Measurements from ENCODE around the gene SLC39A13.

SLC39A13 gene

DNA sequence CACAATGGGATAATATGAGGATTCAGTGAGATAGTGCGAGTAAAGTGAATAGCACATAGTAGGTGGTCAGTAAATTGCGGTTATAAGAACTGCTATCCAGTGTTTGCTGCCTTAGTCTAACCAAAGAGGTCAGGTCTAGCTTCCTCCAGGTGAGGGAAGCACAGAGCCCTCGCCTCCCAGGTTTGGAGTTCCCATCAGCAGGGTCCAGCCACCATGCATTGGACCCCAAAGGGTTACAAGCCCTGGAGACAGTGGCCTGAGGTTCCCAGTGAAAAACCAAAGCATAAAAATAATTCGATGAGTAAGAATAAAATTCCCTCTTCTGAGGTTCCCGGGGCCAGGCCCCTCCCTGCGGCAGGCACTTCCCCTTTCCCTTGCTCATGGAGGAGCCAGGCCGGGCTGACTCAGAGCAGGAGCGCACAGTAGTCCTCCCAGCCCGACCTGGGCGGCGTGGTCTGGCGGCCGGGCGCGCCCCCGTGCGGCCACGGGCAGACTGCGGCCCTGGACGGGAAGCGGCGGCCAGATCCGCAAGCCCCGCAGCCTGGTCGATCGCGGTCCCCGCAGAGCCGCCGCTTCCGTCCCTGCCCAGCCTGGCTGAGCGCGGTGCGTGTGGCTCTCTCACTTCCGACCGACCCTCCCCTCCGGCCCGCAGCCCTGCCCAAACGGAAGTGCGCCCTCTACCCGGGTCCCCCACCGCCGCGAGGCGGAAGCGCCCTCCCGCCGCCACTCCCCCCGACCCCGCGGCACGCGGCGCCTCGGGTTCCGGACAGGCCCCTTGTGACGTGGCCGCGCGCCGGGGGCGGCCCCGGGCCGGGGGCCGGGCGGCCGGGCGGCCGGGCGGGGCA is at the start of gene SLC39A13:
Gene SLC39A13, plus strand, starts transcription at position 845 of the 845 bp plus-strand sequence. CDS start 1,505 bp downstream, outside the sequence.
- DNase-seq (ENCODE audit: low read depth, low spot score), result peak; percentile 90

DNA sequence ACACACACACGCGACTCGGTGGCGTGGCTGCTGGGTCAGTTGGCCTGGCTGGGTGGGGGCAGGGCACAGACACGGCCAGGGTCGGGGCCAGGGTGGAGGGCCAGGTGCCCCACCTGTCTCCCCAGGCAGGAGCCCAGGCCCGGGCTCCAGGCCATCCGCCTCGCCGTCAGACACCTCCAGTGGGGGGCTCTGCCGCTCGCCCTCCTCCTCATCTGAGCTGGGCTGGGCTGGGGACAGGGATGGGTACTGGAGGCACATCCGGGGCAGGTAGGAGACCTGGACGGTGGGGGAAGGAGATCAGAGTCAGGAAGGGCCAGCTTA is 49.7 kb upstream of the SLC39A13 start:
- DNase-seq (ENCODE audit: low read depth, low spot score), result no peak

DNA sequence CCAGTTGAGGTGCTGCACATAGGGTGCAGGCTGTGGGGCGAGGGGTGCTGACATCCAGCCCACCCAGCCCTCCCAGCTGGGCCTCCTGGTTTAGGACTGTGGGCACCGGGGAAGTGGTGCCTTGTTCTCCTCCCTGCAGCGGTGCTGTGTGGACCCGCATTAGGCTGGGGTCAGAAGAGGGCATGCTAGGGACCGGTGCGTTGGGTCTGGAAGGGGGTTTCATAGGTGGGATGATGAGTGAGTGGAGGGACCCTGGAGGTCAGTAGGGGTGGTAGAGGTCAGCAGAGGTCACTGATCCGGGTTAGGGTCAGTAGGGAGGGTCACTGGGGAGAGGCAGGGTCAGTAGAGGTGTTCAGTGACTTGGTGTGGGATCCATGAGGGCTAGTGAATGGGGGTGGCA is 49.2 kb upstream of the SLC39A13 start:
- DNase-seq (ENCODE audit: low read depth, low spot score), result no peak

DNA sequence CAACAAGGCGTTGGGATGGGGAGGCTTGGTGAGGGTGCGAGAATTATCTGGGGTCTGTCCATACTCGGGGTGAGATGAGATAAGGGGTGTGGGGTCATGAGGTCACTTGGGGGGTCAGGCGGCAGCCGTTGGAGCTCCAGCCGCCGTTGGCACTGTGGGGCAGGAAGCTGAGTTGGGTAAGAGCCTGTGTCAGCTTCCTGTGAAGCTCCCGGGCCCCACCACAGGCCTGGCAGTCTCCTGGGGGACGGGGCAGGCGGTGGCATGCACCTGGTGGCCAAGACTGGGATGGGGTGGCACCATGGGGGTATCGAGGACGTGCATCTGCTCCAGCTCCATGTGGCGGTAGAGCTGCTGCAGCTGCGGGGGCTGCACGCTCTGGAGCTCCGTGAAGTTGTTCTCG is 48.8 kb upstream of the SLC39A13 start:
- DNase-seq (ENCODE audit: low read depth, low spot score), result no peak

DNA sequence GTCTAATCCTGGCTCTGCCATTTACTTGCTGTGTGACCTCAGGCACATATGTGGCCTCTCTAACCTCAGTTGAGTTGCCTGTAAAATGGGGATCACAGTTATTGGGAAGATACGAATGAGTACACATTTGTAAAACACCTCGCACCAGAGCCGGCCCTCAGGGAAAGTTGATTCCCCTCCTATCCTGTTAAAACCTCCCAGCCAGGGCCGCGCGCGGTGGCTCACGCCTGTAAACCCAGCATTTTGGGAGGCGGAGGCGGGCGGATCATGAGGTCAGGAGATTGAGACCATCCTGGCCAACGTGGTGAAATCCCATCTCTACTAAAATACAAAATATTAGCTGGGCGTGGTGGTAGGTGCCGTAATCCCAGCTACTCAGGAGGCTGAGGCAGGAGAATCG is 48.0 kb upstream of the SLC39A13 start:
- no peak for DNase-seq (ENCODE audit: low read depth, low spot score)

DNA sequence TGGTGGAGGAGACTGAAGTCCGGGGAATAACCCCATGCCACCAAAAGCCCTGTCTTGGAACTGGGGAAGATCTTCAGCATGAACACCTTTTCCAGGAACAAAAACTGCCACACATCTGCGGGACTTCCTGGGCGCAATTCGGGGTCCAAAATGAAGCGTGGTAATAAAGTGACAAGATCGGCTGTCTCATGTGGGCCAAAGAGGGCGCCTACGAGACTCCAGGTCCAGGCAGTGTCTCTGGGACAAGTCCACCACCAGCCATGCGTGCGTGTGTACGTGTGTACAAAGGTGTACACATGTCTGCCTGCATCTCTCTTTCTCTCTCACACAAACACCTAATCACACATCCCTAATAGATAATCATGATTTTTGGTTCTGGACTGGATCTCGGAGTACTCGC is 47.0 kb upstream of the SLC39A13 start:
- no peak for DNase-seq (ENCODE audit: low read depth, low spot score)

DNA sequence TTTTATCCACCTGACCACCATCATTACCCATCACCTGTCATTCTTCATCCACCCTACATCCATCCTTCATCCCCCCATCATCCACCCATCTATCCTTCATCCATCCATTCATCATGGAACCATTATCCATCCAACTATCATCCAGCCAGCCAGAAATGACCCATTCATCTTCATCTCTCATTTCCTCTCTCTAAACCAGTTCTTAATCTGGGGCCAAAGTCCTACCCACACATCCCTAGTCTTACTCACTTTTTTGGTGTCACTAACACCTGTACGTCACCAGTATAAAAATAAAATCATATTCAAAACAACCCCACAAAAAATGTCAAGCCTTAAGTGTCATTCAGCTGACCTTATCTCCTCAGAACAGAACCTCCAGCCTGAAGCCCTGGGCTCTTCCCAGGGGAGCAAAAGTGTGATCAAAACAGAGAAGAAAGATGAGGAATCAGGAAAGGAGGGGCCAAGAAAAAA is 42.3 kb upstream of the SLC39A13 start:
- no peak for DNase-seq (ENCODE audit: low read depth, low spot score)

DNA sequence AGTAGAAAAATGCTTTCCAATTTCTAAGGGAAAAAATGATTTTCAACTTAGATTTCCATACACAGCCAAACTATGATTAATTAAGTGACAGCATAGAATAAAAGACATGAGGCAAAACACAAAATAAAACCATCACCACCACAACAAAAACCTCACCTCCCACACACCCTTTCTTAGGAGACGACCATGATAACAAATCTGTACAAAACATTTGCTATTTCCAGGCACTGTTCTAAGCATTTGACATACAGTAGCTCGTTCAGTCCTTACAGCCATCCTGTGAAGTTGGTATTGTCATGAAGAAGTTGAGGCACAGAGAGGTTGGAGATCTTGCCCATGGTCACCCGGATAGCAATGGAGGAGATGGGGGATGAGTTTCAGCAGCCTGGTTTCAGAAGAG is 38.7 kb upstream of the SLC39A13 start:
- no peak for DNase-seq (ENCODE audit: low read depth, low spot score)

DNA sequence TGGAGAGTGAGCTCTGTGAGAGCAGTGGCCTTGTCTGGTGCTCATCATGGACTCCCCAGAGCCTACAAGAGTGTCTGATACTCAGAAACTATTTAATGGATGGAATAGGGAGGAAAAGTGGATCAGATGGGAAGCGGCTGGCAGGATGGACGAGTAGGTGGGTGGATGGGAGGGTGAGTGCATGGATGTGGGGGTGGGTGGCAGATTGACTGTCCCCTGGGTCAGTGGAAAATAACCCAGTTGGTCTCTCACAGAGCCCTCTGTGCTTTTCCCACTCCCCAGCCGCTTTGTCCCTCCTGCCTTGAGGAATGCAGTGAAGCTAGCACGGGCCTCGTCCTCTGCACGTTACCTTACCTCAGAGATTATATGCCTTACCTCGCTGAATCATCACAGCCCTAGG is 36.0 kb upstream of the SLC39A13 start:
- DNase-seq (ENCODE audit: low read depth, low spot score), result no peak

DNA sequence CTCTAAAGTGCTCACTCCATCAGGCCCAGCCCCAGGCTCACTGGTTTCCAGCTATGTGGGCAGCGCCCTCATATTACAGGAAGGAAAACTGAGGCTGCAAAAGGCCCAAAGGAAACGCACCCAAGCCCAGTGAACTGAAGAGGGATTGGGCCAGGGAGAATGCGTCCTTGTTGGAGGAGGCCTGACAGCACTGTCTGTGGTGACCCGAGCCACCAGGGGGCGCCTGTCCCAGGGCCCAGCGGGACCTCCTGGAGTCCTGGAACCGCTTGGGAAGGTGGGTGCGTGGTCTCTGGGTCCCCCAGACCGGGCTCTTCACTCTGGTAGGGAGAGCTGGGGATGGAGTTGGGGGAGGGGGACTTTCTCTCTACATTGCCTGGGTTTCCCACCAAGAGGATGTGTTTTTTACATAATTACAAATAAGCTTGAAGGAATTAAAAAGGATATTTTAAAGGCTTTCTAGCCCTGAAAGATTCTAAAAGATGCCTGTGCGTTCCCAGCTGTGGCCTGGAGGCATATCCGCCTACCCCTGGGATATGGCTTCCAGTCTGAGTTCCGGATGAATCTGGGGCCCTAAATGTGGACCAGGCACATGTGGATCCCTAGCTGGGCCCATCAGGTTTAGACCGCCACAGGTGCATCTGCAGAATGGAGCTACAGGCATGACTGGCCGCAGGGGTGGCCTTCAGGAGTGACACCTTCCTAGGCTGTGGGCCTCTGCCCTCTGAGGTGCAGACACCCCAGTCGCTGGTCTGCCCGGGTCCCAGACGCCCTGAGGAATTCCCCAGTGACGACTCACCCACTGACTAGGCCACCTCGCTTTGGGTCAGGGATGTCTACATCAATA is 34.3 kb upstream of the SLC39A13 start:
- DNase-seq (ENCODE audit: low read depth, low spot score), result no peak

DNA sequence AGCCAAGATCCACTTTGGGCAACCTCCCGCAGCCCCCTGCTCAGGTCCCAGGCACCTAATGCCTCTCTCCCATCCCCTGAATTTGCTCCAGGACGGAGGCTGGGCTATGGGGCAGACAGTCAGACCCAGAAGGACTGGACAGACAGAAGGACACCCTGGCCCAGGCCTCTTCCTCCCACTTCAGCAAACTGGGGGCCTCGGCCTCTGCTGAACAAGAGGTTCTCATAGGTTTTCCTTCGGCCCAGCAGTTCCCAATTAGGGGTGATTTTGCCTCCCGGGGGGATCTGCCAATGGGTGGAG is 33.7 kb upstream of the SLC39A13 start:
- no peak for DNase-seq (ENCODE audit: low read depth, low spot score)

DNA sequence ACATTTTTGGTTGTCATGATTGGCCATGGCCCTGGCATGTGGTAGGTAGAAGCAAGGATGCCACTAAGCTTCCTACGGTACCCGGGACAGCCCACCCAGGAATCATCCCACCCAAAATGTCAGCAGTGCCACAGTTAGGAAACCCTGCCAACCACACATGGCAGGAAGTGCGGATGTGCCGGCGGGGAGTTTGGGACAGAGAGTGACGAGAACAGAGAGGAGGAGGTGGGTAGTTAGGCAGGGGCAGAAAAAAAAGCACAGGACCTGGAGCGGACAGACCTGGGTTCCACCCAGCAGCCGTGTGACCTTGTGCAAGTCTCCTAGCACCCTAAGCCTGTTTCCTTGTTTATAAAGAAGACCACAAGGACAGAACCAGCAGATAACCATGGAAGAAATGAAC is 33.4 kb upstream of the SLC39A13 start:
- DNase-seq (ENCODE audit: low read depth, low spot score), result no peak

DNA sequence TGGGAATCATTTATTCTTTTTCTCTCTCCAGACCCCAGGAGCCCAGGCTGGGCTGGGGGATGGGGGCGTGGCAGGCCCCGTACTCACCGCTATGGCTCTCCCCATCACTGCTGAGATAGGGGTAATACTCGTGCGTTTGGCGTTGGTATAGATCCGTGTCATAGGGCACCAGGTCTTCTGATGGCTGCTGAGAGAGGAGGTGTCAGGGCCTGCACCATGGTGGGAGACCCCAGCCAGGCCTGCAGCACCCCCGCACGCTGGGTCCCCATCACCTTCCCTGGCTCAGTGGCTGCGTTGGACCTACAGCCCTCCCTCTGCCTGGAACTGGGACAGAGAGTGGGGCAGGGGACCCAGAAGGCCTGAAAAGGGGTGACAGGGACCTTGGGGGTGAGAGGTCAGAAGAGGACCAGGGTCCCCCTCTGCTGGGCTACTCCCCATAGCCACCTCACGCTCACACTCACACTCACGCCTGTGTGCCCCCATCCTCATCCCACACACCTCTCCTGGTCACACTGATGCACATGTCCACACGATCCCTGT is 32.8 kb upstream of the SLC39A13 start:
- DNase-seq (ENCODE audit: low read depth, low spot score), result no peak

DNA sequence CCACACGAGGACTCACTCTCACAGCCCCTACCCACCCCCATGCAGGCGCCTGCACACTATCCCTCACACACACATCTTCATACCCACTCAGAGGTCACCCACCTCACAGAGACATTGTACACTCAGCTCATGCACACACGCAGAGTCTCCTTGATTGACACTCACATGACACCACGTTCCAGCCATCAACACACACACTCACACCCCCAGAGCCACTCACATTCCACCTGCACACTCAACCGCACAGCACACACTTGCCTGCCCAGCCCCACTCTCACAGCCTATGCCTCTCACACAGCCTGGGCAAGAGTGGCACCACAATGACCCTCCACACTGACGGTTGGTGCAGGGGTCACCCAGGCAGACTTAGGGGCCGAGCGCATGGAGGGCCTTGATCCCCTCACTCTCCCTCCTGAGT is 32.3 kb upstream of the SLC39A13 start:
- no peak for DNase-seq (ENCODE audit: low read depth, low spot score)

DNA sequence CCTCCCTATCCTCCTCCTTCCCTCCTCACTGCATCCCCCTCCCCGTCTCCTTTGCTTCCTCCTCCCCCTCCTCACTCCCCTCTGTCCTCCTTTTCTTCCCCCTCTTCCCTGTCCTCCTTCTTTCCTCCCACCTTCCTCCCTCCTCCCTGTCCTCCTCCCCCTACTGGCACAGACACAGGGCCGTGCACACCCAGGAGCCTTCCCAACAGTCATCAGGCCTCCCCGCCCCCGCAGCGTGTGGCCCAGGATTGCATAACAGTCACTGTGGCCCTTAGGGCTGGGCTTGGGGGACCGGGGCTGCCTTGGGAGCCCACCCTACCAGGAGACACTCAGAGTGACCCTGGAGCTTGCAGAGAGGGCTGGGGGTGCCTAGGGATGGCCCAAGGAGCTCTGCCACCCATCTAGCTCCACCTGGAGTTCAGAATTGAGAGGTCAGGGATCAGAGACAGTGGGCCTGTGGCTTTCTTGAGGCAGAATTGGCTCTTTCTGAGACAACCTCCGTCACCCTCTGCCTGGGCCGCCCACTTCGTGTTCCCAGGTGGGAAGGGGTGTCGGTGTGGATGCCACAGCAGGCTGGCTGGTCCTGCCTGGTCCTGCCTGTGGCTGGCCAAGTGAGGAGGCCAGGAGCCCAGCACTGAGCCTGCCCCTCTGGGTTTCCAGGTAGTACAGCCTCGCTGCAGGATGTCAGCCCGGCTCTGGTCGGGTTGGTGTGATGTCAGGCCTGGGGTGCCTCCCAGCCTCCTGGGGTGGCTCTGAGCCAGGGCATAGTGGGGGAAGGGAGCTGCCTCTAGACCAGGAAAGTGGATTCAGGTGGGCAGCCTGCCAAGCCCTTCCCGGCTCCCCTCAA is 31.6 kb upstream of the SLC39A13 start:
- no peak for DNase-seq (ENCODE audit: low read depth, low spot score)

DNA sequence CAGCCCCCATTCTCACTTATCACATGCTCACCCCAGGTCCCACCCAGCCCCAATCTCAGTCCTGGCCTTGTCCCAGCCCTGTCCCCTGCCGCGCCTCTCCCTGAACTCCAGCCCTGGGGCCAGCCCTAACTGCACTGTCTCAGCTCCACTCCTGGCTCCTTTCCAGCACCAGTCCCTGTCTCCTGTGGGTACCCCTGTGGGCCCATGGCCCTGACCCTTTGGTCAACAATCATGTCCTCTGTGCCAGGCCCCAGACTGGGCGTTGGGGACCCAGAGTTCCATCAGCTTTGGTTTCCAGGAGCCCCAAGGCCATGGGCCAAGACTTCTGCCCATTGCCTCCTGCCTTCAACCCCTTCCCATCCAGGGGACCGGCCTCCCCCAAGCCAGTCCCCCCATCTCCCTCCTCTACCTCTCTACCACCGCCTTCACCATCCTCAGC is 30.8 kb upstream of the SLC39A13 start:
- no peak for DNase-seq (ENCODE audit: low read depth, low spot score)

DNA sequence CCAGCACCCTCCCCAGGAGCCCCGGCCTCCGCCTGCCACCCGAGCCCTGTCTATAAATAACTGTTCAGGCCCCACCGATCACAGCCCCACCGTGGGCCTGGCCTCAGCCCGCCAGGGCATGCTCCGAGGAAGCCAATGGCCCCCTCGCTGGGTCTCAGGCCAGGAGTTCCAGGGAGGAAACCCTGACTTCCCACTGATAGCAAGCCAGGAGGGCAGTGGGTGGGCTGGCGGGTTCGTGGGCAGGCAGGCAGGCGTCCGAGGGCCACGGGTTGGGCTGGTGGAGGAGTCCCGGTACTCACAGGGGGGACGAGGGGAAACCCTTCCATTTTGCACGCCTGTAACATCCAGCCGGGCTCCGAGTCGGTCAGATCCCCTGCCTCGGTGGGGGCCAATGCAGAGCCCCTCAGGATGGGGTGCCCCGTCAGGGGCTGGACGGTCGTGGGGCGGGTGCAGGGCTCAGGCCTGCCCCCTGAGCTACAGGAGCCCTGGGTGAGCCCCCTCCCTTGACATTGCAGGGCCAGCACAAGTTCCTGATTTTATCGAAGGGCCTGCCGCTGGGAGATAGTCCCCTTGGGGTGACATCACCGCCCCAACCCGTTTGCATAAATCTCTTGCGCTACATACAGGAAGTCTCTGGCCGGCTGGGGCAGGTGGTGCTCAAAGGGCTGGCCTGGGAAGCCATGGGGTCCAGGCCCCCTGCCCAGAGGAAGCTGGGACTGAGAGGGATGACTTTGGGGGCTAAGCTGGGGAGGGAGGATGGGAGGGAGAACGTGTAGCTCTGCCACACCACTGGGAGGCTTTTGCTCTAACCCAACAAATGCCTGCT is 30.2 kb upstream of the SLC39A13 start, which contains the start of gene SPI1:
Gene SPI1, minus strand, starts transcription at position 538 of the 826 bp plus-strand sequence. Its CDS starts 194 bp downstream, at position 344.
- no peak for DNase-seq (ENCODE audit: low read depth, low spot score)

DNA sequence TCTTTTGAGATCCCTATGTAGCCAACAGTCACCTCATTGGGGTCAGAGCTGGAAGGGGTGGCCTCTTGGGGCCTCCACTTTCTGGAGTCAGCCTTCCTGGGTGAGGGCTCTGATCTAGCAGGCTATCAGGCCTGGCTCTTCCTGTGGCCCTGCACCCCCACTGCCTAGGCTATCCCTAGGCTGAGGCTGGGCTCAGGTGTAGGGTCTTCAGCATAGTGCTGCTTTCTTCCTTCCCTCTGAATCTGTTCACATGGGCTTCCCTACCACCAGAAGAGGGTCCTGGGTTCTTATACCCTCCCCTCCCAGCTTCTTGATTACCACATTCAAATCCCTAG is 29.6 kb upstream of the SLC39A13 start:
- DNase-seq (ENCODE audit: low read depth, low spot score), result no peak

DNA sequence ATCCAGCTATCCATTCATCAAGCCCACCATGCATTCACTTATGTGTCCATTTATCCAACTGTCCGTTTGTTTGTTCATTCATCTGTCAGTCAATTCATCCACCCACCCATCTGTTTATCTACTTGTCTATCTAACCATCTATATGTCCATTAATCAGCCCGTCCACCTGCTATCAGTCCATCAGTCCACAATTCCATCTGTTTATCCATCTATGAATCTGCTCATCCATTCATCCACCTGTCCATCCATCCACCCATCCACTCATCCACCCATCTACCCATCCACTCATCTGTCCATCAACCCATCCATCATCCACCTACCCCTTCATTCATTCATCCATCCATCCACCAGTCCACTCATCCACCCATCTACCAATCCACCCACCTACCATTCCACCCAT is 29.1 kb upstream of the SLC39A13 start:
- DNase-seq (ENCODE audit: low read depth, low spot score), result no peak

DNA sequence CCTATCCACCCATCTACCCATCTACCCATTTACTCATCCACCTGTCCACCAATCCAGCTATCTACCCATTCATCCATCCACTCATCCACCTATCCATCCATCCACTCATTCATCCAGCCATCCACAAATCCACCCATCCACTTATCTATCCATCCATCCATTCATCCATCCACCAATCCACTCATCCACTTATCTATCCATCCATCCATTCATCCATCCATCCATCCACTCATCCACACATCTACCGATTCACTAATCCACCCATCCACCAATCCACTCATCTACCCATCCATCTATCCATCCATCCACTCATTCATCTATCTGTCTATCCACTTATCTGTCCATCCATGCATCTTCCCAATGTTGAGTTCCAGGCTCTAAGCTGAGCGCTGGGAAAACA is 28.3 kb upstream of the SLC39A13 start:
- DNase-seq (ENCODE audit: low read depth, low spot score), result no peak

DNA sequence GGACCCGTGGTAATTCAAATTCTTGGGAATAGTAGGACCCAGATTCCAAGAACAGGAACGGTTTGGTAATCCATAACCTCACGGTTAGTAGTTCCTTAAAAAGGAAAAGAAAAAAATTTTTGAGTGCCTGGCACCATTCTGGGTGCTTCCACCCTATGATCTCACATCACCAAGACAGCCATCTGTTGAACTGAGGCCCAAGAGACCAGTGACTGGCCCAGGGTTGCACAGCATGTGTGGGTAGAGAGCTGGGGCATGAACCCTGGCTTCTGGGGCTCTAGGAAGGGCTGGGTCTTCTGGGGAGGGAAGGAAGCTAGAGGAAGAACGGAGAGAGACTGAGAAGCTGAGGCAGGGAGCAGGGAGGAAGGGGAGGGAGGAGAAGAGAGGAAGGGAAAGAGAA is 25.3 kb upstream of the SLC39A13 start:
- no peak for DNase-seq (ENCODE audit: low read depth, low spot score)
